AG09309 (cell line): ENCODE results near the gene IL36B.

Source experiments
- DNase-seq: peaks from one replicate; pipeline ENCODE4 v3.0.0-alpha.2; 2010; ENCODE audit warnings: low read depth
- H3K4me3 ChIP-seq: 2 replicates; pipeline ENCODE4 v1.5.1; 2011; ENCODE audit warnings: mild to moderate bottlenecking, low read depth, low read length, moderate library complexity; ENCODE audit not compliant: control insufficient read depth
- TF ChIP-seq, protein P1 (sequence below): IDR thresholded peaks from 2 replicates; pipeline ENCODE4 v1.5.1; 2011; ENCODE audit warnings: mild to moderate bottlenecking, low read depth, low read length, inconsistent platforms; ENCODE audit not compliant: insufficient read depth, control insufficient read depth; ENCODE audit errors: missing control alignments

Gene IL36B

DNA sequence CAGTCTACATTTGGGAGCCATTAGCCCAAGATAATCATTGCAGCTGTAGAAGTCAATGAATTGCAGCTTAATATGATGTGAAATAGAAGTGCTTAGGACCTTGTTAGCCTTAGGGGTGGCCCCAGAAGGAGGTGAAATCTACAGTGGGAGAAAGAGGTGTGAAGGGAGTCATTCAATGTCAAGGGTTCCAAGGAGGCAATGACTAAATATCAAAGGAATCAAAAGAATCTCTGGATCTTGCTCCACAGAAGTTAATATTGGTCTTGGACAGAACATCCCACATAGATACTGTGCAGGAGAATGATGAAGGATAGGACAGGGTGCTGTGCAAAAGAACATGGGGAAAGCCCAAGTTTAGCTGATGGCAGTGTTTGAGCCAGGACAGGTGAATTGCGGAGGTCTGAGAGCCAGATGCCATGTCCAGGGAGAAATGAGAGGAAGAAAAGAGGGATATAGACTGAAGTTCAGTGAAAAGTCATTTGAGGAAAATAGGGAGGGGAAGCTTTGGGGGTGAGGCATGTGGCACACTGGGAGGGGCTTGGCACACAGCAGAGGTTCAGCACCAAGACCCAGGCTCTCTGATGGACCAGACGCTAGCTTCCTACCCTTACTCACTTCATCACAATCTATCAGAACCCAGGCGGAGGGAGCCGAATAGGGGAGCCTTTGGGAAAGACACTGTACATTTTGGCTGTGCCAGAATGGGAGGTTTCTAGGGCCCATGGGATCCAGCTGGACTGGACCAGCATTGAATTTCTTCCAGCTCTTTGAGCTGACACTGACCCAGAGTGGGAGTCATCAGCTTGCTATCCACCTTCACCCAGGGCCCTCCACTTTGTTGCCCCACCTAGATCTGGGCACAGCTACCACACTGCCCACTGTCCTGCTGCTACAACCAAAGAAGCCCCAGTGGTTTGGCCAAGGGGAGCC, 17.3 kb upstream of the IL36B start:
- no peak overlapping the region for H3K4me3 ChIP-seq
- DNase-seq = no peak
- TF ChIP-seq, protein P1, sequence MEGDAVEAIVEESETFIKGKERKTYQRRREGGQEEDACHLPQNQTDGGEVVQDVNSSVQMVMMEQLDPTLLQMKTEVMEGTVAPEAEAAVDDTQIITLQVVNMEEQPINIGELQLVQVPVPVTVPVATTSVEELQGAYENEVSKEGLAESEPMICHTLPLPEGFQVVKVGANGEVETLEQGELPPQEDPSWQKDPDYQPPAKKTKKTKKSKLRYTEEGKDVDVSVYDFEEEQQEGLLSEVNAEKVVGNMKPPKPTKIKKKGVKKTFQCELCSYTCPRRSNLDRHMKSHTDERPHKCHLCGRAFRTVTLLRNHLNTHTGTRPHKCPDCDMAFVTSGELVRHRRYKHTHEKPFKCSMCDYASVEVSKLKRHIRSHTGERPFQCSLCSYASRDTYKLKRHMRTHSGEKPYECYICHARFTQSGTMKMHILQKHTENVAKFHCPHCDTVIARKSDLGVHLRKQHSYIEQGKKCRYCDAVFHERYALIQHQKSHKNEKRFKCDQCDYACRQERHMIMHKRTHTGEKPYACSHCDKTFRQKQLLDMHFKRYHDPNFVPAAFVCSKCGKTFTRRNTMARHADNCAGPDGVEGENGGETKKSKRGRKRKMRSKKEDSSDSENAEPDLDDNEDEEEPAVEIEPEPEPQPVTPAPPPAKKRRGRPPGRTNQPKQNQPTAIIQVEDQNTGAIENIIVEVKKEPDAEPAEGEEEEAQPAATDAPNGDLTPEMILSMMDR = no peak

DNA sequence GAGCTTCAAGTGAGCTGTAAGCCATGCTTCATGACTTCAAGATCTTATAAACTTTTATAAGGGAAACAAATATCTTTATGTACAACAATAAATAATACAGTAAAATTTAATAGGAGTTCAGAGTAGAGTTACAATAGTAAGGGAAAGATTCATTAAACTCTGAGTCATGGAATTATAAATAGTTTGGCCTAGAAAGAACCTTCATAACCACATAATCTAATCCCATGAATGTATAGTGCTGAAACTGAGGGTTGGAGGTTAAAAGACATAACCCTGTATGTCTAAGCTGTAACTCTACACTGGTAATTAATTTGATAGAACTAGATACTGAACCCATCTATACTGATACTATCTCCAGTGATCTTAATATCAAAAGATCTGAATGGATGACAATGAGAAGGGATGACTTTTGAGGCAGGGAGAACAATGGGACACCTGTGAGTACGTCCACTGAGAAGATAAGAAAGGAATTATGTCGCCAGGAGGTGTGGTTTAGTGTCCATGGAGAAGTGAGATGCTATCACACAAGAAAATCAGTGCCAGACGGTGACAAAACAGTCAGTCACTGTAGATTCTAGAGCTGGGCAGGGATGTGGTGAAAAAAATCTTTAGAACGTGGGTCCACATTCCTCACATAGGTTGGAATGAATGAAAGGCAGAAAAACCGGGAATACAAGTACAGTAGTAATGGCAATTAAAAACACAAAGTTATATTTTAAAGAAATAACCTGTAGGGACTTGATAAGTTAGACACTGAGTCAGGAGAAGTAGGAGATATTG, 16.2 kb upstream of the IL36B start:
- DNase-seq = no peak
- TF ChIP-seq, protein P1 = no peak
- no peak overlapping the region for H3K4me3 ChIP-seq

DNA sequence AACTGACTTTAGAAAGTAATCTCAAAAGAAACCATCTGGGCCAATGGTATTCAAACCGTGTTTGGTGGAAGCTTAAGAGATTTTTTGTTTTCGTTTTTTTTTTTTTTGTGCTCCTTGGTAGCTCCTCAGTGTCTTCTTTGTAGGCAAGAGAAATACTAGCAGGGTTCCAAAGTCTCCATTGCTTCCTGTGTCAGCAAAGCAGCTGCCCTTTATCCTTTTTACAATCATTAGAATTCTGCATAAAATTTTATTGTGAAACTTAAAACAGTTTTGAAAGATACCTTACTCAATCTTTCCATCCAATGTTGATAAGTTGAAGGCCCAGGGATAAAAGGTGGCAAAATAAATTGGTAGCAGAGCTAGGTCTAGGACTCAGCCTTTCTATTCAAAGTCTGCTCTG, 15.6 kb upstream of the IL36B start:
- H3K4me3 ChIP-seq = no peak overlapping the region
- no peak for DNase-seq
- TF ChIP-seq, protein P1 = no peak

DNA sequence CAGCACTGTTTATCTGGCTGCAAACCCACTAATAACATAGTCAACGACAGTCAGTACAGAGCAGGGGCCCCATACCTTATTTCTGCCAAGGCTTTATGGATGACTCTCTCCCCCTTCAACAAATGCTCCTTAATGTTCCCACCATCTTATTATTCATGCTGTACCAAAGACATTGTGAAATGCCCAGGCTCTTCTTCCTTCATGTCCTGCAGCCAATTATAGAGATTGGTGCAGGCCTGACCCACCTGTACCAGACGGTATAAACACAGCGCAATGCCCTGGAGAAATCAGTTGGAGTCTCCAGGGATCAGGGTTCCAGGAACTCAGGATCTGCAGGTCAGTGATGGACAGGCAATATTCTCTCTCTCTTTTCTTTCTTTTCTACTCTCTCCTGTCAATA, 15.0 kb upstream of the IL36B start, which contains the start of gene IL1F10:
TSS of gene IL1F10 (plus strand) at position 290 of the 400 bp plus-strand sequence. CDS start 4,769 bp downstream, outside the sequence.
- TF ChIP-seq, protein P1 = no peak
- DNase-seq = no peak
- H3K4me3 ChIP-seq = no peak within 1 kb of the TSS

DNA sequence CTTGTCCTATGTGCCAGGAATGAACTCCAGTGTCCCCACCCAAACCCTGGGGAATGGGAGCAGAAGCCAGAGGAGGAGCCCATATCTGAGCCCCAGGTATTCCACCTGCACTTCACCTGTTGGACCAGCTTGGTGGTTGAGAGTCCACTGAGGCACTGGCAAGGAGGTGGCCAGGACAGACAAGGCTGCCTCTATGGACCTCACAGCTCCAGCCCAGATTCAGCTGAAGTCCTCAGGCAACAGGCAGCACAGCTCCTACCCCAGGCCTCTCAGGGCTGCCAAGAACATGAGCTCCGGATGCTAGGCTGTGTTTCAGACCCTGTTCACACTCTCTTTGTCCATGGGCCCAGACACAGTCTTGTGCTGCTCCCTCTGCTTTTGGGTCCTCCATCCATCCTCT, 12.2 kb upstream of the IL36B start:
- no peak overlapping the region for H3K4me3 ChIP-seq
- TF ChIP-seq, protein P1 = no peak
- no peak for DNase-seq

DNA sequence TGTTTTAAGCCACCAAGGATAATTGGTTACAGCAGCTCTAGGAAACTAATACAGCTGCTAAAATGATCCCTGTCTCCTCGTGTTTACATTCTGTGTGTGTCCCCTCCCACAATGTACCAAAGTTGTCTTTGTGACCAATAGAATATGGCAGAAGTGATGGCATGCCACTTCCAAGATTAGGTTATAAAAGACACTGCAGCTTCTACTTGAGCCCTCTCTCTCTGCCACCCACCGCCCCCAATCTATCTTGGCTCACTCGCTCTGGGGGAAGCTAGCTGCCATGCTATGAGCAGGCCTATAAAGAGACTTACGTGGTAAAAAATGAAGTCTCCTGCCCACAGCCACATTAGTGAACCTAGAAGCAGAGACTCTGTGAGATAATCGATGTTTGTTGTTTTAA, 11.6 kb upstream of the IL36B start:
- no peak for DNase-seq
- no peak overlapping the region for H3K4me3 ChIP-seq
- TF ChIP-seq, protein P1 = no peak
